Chondrocyte (in vitro differentiated cells): Measurements from ENCODE around the gene IHH. TPM values are rescaled to one million over a fixed set of nuclear protein-coding genes. Genes with fewer than 3 reads are reported as not detected.

Experiments
- DNase-seq: peaks from one replicate; pipeline ENCODE4 v3.0.0; 2021; ENCODE audit warnings: mixed read lengths, low spot score
- H3K27ac Mint-ChIP-seq: one replicate; pipeline ENCODE4 v1.8.0; 2021; ENCODE audit warnings: mild to moderate bottlenecking, moderate library complexity, mixed read lengths; ENCODE audit not compliant: unreplicated experiment
- H3K27me3 Mint-ChIP-seq: 2 replicates; pipeline ENCODE4 v1.8.0; 2021; ENCODE audit warnings: low read depth, mixed read lengths
- H3K36me3 Mint-ChIP-seq: 2 replicates; pipeline ENCODE4 v1.8.0; 2021; ENCODE audit warnings: low read depth, mixed read lengths
- H3K4me1 Mint-ChIP-seq: 2 replicates; pipeline ENCODE4 v1.8.0; 2021; ENCODE audit warnings: low read depth, mild to moderate bottlenecking, mixed read lengths
- H3K4me3 Mint-ChIP-seq: one replicate; pipeline ENCODE4 v1.8.0; 2021; ENCODE audit warnings: mild to moderate bottlenecking, moderate library complexity, mixed read lengths; ENCODE audit not compliant: unreplicated experiment
- H3K9me3 Mint-ChIP-seq: 2 replicates; pipeline ENCODE4 v1.8.0; 2021; ENCODE audit warnings: low read depth, mixed read lengths
- CTCF ChIP-seq: fragments of 200-600 bp; sonication (generic); IDR thresholded peaks from 2 replicates; pipeline ENCODE4 v1.5.0; 2021; ENCODE audit warnings: antibody characterized with exemption, mild to moderate bottlenecking, moderate library complexity
- total RNA-seq: library from RNA; stranded (reverse); gene quantifications from 3 replicates; pipeline ENCODE4 v1.2.1, GENCODE V29; 2021

The IHH gene
- total RNA-seq, 1 donor from 2014 or later: not detected

- no peak for DNase-seq
- no peak overlapping the region for H3K27ac Mint-ChIP-seq
- TF ChIP-seq CTCF: no peak
- H3K4me1 Mint-ChIP-seq: no peaks in the 10 kb centered on the region
- H3K4me3 Mint-ChIP-seq: no peak overlapping the region
- no peaks in the 10 kb centered on the region for H3K9me3 Mint-ChIP-seq
- peaks cover 48% of the 10 kb centered on the region for H3K27me3 Mint-ChIP-seq
- H3K36me3 Mint-ChIP-seq: no peaks in the 10 kb centered on the region
These were observed 33.1 kb downstream of the IHH start for GRCh38 chr2:219027511-219028055.

GRCh38 chr2:219026946-219027345 is 33.8 kb downstream of the IHH start:
- Mint-ChIP-seq H3K27ac (no peak overlapping the region), H3K4me1 (no peaks in the 10 kb centered on the region), H3K4me3 (no peak overlapping the region), H3K36me3 (no peaks in the 10 kb centered on the region), H3K9me3 (no peaks in the 10 kb centered on the region), H3K27me3 (peaks cover 41% of the 10 kb centered on the region)
- TF ChIP-seq CTCF: no peak
- no peak for DNase-seq

GRCh38 chr2:219025637-219026585 is 34.8 kb downstream of the IHH start:
- H3K36me3 Mint-ChIP-seq: no peaks in the 10 kb centered on the region
- TF ChIP-seq CTCF: no peak
- H3K27me3 Mint-ChIP-seq: peaks cover 37% of the 10 kb centered on the region
- no peak overlapping the region for H3K27ac Mint-ChIP-seq
- no peak overlapping the region for H3K4me3 Mint-ChIP-seq
- no peaks in the 10 kb centered on the region for H3K4me1 Mint-ChIP-seq
- H3K9me3 Mint-ChIP-seq: no peaks in the 10 kb centered on the region
- peak; percentile 78 for DNase-seq

- no peak overlapping the region for H3K4me3 Mint-ChIP-seq
- H3K36me3 Mint-ChIP-seq: no peaks in the 10 kb centered on the region
- no peaks in the 10 kb centered on the region for H3K4me1 Mint-ChIP-seq
- TF ChIP-seq CTCF: no peak
- H3K9me3 Mint-ChIP-seq: no peaks in the 10 kb centered on the region
- DNase-seq: no peak
- H3K27ac Mint-ChIP-seq: no peak overlapping the region
- peaks cover 37% of the 10 kb centered on the region for H3K27me3 Mint-ChIP-seq
These were observed 36.7 kb downstream of the IHH start for GRCh38 chr2:219024059-219024458.

- Mint-ChIP-seq H3K27me3 (peaks cover 41% of the 10 kb centered on the region), H3K27ac (no peak overlapping the region), H3K4me3 (no peak overlapping the region), H3K36me3 (no peaks in the 10 kb centered on the region), H3K4me1 (no peaks in the 10 kb centered on the region), H3K9me3 (no peaks in the 10 kb centered on the region)
- DNase-seq: peak; percentile 71
- TF ChIP-seq CTCF: no peak
These were observed 37.6 kb downstream of the IHH start for GRCh38 chr2:219023045-219023605.
